HG03045 (cell line): ENCODE results near the gene THRA.
A peak's percentile ranks its signal among the peaks of the same experiment; 100 is the strongest.

ENCODE experiments used
- ATAC-seq: cut with Tn5 transposase; IDR thresholded peaks from one replicate; pipeline ENCODE4 v1.9.1; 2021; ENCODE audit warnings: mild to moderate bottlenecking, moderate library complexity; ENCODE audit not compliant: unreplicated experiment

The THRA gene

DNA sequence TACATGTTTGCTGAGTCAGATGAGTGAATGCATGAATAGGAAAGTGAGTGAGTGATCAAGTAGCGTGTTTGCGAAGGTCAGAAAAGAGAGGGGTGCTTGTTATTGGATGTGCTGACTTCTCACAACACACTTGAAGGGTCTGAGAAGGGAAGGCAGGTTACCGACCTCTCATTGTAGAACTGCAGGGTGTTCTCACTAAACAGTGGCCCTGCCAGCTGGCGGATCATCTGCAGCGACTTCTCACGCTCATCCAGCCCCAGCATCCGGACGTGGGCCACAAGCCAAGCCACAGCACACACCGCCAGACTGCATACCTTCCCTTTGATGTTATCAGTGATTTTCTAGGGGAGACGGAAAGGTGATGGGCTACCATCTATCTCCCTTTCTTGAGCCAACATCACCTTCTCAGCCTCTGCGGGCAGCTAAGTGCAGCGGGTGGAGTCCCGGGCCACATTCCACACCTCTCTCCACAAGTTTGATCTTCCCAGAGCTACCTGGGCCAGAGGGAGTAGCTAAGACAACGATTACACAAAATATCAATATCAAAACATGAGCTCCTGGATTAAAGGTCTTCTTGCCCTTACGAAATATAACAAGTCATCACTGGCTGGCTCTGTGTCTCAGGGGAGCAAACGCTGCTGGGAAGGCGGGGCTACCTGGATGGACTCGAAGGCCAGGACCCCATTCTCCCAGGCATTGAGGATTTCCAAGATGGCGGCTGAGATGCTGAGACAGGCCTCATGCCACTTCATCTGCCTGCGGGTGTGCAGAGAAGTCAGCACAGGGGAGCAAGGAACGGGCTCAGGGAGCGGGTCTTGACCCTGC lies 36.6 kb upstream of the THRA start:
- ATAC-seq = no peak

DNA sequence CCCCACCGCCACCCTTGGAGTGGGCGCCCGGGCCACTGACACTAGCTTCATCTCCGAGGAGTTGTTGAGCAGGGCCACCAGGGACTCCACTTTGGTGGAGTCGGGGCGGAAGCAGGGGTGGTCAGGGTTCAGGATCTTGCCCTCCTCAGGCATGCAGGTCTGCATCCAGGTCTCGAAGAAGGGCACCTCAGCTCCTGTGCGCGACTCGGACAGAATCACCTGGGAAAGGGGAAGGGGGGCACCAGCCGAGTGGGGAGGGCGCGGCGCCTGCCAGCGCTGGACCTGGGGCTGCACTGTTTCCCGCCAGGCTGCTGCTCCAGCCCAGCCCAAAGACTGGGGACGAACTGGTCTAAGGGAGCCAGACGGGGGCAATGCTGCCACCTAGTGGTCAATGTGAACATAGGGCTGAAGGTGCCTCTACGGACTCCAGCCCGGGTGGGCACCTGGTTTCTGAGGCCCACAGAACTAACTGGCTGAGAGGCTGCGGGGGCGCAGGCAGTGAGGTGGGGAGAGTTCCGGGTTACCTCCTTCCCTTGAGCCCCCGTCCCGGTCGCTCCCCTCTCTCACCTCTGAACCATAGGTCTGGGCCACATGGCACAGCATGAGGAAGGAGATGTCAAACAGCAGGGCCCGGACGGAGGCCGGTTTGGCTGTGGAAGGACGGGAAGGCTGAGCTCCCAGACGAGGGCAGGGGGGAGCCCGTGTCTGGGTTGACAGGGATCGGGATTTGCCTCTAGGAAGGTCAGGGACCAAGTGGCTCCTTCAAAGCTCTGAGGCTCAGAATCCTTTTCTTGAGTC lies 35.8 kb upstream of the THRA start:
- peak; percentile 47 for ATAC-seq

DNA sequence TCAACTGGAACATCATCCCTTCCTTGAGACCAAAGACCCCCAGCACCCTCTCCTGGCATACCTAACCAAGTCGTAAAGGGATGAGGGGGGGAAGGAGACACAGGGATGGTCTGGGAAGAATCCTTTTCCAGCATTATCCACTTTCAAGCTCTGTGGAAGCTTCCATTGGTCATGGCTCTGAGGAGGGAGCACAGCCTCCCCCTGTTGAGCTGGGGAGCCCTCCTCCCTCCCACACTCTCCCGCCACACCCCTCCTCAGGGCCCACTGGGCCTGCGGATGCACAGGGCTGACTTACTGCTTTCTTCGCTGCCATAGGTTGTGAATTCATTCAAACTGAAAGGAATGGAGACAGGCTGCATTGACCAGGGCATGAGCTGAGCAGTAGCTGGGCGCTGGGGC lies 35.2 kb upstream of the THRA start:
- ATAC-seq = no peak

DNA sequence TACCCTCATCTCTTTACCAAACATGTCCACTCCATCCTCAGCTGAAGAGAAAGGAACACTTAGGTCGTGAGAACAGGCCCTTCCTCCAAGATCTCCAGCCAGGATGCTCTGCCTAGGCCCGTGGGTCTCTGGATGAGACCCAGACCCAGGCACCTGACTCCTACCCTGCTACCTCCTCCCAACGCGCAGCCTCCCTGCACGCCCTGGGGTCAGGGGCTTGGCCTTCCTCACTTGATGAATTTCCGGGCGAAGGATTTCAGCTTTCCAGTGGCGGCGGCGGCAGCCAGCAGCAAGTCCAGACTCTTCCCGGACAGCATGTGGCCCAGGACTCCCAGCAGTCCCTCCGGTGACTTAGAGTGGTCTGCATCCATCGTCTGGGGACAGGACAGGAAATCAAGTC lies 34.2 kb upstream of the THRA start:
- ATAC-seq = no peak

DNA sequence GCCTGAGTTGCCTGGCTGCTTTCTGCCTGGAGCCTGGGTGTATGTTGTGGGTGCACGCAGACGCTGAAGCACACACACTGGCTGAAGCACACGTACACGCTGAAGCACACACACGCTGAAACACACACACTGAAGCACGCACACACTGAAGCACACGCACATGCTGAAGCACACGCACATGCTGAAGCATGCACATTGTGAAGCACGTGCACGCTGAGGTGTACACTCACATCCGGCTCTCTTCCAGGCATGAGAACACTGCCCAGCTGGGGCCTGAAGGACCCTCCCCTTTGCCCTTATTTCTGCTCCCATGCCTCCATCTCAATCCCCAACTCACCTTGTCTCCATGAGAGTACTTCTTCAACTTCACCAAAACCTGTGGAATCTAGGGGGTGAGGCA lies 31.1 kb upstream of the THRA start:
- no peak for ATAC-seq

DNA sequence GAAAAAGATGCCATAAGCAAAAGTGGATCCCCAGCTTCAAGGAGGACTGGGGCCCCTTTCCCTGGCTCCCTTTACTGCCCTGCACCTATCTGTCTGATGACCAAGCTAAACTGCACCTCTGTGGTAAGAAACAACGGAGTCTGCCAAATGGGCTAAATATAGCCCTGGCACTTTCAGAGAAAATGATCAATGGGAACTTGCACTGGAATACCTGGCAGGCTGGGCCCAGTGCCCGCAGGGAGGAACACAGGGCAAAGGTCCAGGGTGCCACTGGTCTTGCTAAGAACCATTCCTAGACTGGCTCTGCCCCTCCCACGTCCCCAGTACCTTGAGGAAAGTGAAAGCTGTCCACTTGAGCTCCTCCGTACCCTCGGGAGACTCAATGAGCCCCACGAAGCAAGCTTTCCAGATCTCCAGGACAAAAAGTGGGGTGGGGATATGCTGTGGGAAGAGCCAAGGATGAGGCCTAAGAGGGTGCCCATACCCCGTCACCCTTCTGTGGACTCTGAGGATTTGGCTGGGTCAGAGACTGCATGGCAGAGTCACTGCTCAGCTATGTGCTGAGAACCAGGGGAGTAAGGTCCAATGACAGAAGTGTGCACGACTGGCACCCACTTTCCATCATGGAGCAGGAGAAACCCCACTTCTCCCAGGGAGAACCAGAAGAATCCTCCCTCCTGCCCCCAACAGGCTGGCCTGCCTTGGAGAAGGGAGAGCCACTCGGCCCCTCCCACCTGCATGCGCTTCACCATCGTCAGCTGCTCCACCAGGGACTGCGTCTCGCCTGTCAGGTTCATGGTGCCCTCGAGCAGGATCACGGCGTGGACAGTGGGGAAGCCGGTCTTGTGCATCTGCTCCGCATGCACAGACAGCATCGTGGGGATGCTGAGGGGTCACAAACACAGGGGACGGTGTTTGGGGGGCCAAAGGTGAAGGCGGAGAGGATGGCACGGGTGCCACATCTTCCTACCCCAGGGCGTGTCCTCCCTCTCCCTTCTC lies 30.1 kb upstream of the THRA start:
- ATAC-seq = no peak

DNA sequence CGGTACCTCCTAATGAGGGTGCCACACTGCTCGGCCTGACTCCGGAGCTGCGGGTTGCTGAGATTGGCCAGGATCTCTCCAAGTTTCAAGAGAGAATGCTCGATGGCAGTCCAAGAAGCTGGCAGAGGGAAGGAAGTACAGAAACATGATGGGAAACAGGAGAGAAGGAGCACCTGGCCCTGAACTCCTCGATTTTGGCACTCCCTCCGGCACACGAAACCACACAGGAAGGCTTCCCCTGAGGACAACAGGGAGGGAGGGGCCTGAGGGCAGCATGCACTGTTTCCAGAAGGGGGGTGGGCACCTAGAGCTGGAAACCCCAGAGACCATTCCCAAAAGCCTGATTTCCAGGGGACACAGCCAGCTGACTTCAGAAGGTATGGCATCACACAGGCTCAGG lies 29.4 kb upstream of the THRA start:
- ATAC-seq = no peak

DNA sequence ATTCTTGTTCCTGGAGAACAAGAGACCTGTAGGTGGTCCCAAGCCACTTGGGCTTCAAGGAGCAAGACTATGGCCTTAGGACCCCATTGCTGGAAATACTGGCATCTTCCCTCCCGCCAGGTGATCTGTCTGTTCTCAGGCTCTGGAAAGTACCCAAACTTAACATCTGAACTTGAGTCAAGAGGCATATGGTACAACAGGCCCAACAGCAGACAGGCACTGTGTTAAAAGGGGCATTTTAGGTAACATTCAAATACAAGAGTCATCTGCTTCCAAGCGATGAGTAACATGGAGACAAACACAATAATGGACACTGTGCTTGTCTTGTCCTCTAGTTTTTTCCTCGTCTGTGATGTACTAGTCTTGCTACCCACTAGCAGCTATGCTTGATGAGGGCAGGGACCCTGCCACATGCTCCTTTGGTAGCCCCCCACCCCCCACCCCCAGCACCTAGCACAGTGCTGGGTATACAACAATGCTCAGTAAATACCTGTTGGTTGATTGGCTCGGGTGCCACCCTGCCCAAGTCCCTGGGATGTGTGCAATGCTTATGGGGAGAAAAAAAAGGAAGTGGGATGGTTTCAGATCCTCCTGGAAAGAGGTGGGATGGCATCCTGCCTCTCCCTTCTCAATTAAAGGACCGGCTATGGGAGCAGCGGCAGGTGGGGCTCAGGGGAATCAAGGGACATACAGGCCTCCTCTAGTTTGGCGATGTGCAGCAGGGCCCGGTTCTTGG lies 28.2 kb upstream of the THRA start:
- no peak for ATAC-seq

DNA sequence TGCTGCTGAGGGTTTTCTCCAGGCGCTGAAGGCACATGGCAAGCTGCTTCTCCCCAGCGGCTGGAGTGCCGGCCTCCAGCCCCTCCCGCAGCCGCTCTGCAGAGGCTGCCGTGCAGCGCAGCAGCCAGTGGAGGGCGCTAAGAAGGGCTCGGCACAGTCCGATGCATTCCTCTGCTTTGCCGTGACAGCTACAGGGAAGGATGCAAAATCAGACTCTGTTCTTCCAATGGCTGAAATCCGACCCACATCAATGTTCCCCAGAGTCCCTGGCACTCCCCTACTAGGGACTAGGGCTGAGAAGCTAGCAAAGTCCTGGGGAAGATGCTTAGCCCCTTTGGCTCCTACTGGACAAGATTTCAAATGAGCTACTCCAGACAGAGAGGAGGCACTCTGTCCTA lies 27.6 kb upstream of the THRA start:
- no peak for ATAC-seq

DNA sequence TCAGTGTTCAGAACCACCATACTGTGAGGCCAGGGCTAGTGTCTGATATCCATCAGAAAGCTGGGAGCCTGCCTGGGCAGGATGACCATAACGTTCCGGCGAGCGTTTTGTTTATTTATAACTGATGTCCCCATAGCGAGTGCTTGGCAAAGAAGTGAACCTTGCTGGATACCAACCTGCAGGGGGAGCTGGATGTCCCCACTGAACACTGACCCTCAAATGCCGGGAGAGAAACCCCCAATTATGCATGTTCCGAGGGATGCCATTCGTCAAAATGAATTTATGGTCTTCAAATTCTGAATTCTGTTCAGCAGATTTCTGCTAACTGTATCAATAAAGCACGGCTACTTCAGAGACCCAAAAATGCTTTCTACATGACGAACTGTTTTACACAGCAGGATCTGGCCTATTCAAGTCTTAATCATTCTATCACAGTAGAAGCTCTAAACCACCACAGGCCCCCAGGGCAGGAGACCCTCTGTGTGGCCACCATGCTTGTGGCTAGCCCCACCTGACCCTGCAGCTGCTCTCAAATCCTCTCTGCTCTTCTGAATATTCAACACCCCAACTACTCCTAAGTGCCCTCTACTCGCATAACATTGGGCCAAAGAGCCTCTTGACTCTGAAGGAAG lies 23.8 kb upstream of the THRA start:
- no peak for ATAC-seq

DNA sequence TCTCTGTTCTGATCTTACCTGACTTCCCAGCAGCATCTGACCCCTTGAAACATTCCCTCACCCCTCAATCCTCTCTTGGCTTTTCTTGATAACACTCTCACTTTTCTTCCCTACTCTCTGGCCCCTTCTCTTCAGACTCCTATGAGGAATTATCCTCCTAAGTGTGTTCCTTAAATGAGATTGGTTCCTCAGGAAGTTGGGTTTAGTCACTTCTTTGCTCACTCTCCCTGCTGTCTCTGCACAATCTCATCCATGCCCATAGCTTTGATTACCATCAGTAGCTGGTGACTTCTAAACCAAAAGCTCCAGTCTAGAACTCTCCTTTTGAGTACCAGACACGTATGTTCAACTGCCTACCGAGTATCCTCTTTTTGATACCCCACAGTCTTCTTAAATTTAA lies 21.6 kb upstream of the THRA start:
- no peak for ATAC-seq

DNA sequence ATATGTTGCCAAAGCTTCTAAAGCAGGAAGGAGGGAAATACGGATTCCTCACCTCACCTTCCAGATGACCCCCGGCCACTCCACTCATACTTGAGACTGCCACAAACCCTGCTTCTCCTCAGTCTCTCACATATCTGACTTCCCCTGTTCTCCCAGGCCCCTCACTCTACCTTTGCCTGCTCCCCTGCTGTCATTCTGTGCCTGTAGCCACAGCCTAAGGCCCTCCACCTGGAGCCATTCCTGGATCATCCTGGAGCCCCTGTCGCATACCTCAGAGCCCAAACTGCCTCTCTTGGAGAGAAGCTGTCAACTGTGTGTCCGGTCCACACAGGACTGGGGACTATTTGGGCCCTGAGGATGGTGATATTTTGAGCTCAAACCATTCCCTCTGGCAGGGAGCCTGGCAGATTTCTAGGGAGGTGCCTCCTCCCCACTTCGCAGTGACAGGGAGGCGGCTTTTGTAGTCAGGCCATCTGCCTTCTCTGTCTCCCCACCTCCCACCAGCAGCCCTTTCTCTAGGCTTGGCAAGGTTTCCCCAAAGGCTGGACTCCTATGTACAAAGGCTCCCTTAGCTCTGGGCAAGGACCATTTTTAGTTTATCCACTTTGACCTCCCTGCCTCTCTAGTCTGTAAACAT lies 6.3 kb upstream of the THRA start:
- ATAC-seq = no peak

DNA sequence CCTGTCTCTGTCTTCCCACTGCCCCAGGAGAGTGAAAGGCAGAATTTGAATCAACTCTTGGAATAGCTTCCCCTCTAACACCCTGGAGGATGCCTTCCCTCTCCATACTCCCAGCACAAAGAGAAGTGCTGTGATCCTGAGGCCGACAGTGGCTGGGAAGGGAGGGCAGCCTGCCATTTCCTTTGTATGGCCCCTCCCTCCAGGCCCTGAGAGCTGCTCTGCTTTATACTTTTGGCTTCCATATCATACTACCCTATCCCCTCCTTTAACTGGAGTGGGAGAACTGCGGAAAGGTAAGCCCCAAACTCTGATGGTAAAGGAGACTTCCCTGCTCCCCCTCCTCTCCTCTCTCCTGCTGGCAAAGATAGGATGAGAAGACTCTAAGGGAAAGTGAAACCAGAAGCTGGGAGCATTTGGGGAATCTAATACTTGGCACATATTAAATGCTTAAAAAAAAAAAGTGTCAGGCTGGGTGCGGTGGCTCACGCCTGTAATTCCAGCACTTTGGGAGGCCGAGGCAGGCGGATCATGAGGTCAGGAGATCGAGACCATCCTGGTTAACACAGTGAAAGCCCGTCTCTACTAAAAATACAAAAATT lies 4.5 kb upstream of the THRA start:
- ATAC-seq = no peak

DNA sequence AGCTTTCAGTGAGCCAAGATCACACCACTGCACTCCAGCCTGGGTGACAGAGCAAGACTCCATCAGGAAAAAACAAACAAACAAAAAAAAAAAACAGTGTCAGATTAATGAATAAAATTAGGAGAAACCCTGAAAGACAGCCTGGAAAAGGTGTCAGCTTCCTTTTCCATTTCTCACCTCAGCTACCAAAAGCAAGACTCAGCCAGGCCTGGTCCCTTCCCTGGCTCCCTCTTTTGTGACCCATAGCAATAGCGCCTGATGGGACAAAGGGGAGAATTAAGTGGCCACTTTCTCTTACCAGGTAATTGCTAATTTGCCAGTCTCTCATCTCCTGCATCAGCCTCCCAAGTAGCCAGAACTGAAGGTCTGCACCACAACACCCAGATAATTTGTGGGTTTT lies 3.9 kb upstream of the THRA start:
- ATAC-seq = no peak

DNA sequence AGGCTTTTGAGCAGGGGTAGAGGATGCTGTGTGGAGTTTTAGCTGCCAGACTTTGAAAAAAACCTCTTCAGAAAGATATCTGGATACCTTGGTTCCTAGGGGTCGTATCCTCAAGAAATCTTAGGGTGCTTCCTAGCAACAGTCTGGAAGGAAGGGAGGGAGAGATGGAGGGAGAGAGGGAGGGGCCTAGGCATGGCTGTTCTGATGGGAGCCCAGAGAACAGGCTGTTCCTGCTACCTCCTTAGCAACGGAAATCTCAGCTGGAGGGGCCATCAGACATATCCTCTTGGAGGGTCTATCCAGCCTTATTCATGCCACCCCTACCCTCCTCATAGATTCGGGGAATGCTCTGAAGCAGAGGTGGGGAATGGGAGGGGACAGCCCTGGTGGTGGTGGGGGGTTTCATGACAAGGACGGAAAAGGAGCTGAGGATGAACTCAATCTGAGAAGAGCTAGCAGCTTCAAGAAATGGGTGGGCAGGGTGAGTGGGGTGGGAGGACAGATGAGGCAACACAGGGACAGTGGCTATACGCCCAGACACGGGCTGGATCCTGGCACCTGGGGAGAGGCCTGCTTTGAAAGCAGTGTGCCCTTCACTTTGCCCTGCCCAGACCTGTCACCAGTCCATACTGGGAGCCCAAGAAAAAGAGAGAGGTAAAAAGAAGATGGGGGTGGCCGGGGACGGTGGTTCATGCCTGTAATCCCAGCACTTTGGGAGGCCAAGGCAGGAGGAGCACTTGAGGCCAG lies 2.9 kb upstream of the THRA start:
- ATAC-seq = no peak

DNA sequence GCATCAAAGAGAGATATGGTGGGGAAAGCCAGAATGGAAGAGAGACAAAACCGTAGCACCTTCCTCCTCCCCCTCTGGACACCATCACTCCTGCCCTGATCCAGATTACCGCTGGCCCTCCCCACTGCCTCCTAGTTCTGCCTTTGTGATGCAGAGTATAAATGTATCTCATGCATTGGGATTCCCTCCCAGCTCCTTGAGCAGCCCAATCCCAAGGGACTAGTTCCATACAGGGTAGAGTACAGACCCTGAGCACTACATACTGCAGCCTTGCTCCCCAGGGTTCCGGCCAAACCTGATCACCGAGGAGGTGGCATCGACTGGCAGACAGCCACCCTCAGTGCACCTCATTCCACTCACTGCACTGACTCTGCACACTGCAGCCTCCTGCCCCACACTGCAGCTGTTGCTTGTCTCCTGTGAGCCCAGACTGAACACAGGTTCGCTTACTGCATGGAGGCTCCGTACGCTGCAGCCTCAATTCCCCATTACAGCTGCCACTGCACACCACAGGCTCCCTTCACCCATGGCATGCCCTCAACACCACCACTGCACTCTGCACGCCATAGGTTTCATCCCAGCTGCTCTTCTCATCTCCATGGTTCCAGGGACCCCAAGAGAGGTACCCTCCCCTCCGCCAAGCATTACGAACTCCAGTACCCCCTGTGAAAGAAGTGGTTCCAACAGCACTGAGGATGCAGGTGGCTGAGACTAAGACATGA lies 1.7 kb upstream of the THRA start:
- no peak for ATAC-seq

DNA sequence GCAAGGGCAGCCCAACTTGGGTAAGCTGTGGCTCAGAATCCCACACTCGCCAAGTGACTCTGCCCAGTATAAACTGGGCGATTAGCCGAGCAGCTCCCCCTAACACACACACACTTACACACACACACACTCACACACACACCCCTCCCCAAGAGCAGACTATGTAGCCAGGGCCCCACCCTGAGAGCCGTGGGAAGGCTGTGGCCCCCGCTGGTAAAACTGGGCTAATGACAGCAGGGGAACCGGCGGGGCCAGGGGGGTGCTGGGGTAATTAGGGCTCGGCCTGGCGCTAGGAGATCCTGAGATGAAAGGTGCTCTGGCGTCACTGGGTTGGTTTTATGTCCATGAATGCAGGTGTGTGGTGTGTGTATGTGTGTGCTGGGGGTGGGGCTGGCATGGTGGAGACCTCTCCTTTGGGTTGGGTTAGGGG lies 1.1 kb upstream of the THRA start:
- no peak for ATAC-seq
